ENCODE data around the gene CELF5.
"Not testable (repeated sequence)": the region's sequence is repeated elsewhere in the genome, so short reads cannot be mapped to it uniquely, and the experiment has no call there.

Gene CELF5

GRCh38 chr19:3325451-3325850 is 101.0 kb downstream of the CELF5 start:
- no peak for DNase-seq

GRCh38 chr19:3328743-3329142 is 104.3 kb downstream of the CELF5 start:
- no peak for DNase-seq

GRCh38 chr19:3330047-3330446 is 105.6 kb downstream of the CELF5 start:
- DNase-seq = no peak

- DNase-seq = not testable (repeated sequence)
These were observed 107.8 kb downstream of the CELF5 start for GRCh38 chr19:3332232-3332631.

GRCh38 chr19:3333020-3333583 is 108.6 kb downstream of the CELF5 start:
- no peak for DNase-seq

GRCh38 chr19:3333662-3334061 is 109.2 kb downstream of the CELF5 start:
- DNase-seq = no peak

GRCh38 chr19:3334749-3335430 is 110.4 kb downstream of the CELF5 start:
- DNase-seq = not testable (repeated sequence)

- DNase-seq = no peak
These were observed 111.2 kb downstream of the CELF5 start for GRCh38 chr19:3335431-3336350.

- DNase-seq = no peak
These were observed 111.9 kb downstream of the CELF5 start for GRCh38 chr19:3336351-3336679.

- DNase-seq = no peak
These were observed 112.4 kb downstream of the CELF5 start for GRCh38 chr19:3336680-3337523.

GRCh38 chr19:3338541-3339181 is 114.2 kb downstream of the CELF5 start:
- DNase-seq = peak; percentile 79

GRCh38 chr19:3340340-3340739 is 115.9 kb downstream of the CELF5 start:
- no peak for DNase-seq

GRCh38 chr19:3342246-3342645 is 117.8 kb downstream of the CELF5 start:
- DNase-seq = no peak

GRCh38 chr19:3342962-3343361 is 118.5 kb downstream of the CELF5 start:
- DNase-seq = not testable (repeated sequence)

- peak; percentile 68 for DNase-seq
These were observed 119.4 kb downstream of the CELF5 start for GRCh38 chr19:3343619-3344502.

- DNase-seq = no peak
These were observed 120.4 kb downstream of the CELF5 start for GRCh38 chr19:3344608-3345598.

- no peak for DNase-seq
These were observed 121.5 kb downstream of the CELF5 start for GRCh38 chr19:3345850-3346460.

Data from CD4-positive, alpha-beta T cell treated with Interleukin-10 for 1 hour (primary cell).